C4-2B (cell line): ENCODE results near the gene DPM1.

ENCODE experiments used
- CTCF ChIP-seq: fragments of 450-650 bp; conservative IDR thresholded peaks from 2 replicates; pipeline ENCODE4 v1.5.1; 2017; ENCODE audit warnings: mild to moderate bottlenecking
- ZFX ChIP-seq: fragments of 450-650 bp; IDR thresholded peaks from 2 replicates; pipeline ENCODE4 v1.6.1; 2017

- TF ChIP-seq CTCF (no peak), ZFX (no peak)
Measured at GRCh38 chr20:50886184-50886790, 72.0 kb downstream of the DPM1 start.
